HCT116 (cell line): ENCODE measurements around the gene TRIB2. TPM values are rescaled to one million over a fixed set of nuclear protein-coding genes. Genes with fewer than 3 reads are reported as not detected.

Experiments
- ATAC-seq: fragments of 200-7000 bp; cut with Tn5 transposase; 2 replicates; pipeline ENCODE4 v1.9.1; 2020; ENCODE audit warnings: mild to moderate bottlenecking, moderate library complexity
- BruUV-seq: library from RNA; stranded (reverse); fragments of 400-500 nt; replicated peaks from 2 replicates; lab custom pipeline; 2021; lab: Mats Ljungman, UMichigan
- CTCF ChIA-PET: fragments of 300-600 bp; sonication (Branson Sonifier 250); formaldehyde crosslinking; loops from one replicate; lab custom pipeline; 2021; ENCODE audit warnings: antibody characterized with exemption; lab: Charles Lee
- POLR2A ChIA-PET: fragments of 300-600, 350-600 bp; sonication (Branson Sonifier 250); formaldehyde crosslinking; loops from one replicate; lab custom pipeline; 2021; ENCODE audit warnings: antibody characterized with exemption; lab: Charles Lee
- RAD21 ChIA-PET, 2 experiments: fragments of 300-600 bp; sonication (Branson Sonifier 250); formaldehyde crosslinking; loops; one replicate each; lab custom pipeline; 2023; ENCODE audit warnings: low total read pairs in 2 of 2; ENCODE audit not compliant: uncharacterized antibody in 2 of 2, unreplicated experiment in 2 of 2, low non-redundant PET in 1 of 2; lab: Charles Lee
- DNase-seq: peaks from one replicate; pipeline ENCODE4 v3.0.0-alpha.2; 2010; ENCODE audit warnings: low read depth, low spot score
- H2AFZ ChIP-seq: fragments of 200-600 bp; shearing (Covaris generic), sonication (generic); 2 replicates; pipeline ENCODE4 v1.6.1; 2017; ENCODE audit warnings: low read depth, mixed run types, mixed read lengths, antibody characterized with exemption, low read length; ENCODE audit not compliant: poor library complexity, severe bottlenecking
- H3K27ac ChIP-seq: 2 replicates; pipeline ENCODE4 v1.5.1; 2012; ENCODE audit warnings: low read depth, low read length
- H3K27me3 ChIP-seq: fragments of 200-600 bp; sonication (generic); 2 replicates; pipeline ENCODE4 v1.6.1; 2016; ENCODE audit warnings: mixed run types, low read length, mixed read lengths; ENCODE audit not compliant: insufficient read depth
- H3K36me3 ChIP-seq, 2 experiments: fragments of 200-500 bp in 1 of 2; fragments of 200-600 bp in 1 of 2; sonication (Bioruptor generic) in 1 of 2; sonication (generic) in 1 of 2; 2 replicates each; pipeline versions ENCODE4 v1.5.1 to v1.6.1; 2014 to 2016; ENCODE audit warnings: low read length in 2 of 2, inconsistent platforms in 1 of 2, mixed read lengths in 1 of 2, mixed run types in 1 of 2; ENCODE audit not compliant: insufficient read depth in 2 of 2, control insufficient read depth in 1 of 2
- H3K4me1 ChIP-seq, 2 experiments: fragments of 200-600 bp in 1 of 2; sonication (generic) in 1 of 2; 2 replicates each; pipeline versions ENCODE4 v1.5.1 to v1.6.1; 2012 to 2017; ENCODE audit warnings: low read length in 2 of 2, inconsistent platforms in 1 of 2, mild to moderate bottlenecking in 1 of 2, mixed read lengths in 1 of 2, mixed run types in 1 of 2, moderate library complexity in 1 of 2; ENCODE audit not compliant: insufficient read depth in 2 of 2, control insufficient read depth in 1 of 2
- H3K4me2 ChIP-seq: fragments of 200-600 bp; sonication (generic); 2 replicates; pipeline ENCODE4 v1.6.1; 2017; ENCODE audit warnings: mixed run types, low read length, mixed read lengths
- H3K4me3 ChIP-seq, 2 experiments: fragments of 200-600 bp in 1 of 2; sonication (generic) in 1 of 2; replicated peaks in 1 of 2; 2 replicates each; pipeline ENCODE4 v1.5.1; 2011 to 2016; ENCODE audit warnings: low read length in 2 of 2, control low read depth in 1 of 2, low read depth in 1 of 2, mild to moderate bottlenecking in 1 of 2, mixed read lengths in 1 of 2, mixed run types in 1 of 2
- H3K79me2 ChIP-seq: fragments of 200-600 bp; sonication (generic); 2 replicates; pipeline ENCODE4 v1.6.1; 2017; ENCODE audit warnings: mild to moderate bottlenecking, mixed run types, low read length, moderate library complexity, mixed read lengths; ENCODE audit not compliant: insufficient read depth
- H3K9ac ChIP-seq: fragments of 200-600 bp; sonication (generic); 2 replicates; pipeline ENCODE4 v1.6.1; 2016; ENCODE audit warnings: low read length, mixed read lengths
- H3K9me2 ChIP-seq: fragments of 200-600 bp; sonication (generic), shearing (Covaris generic); 2 replicates; pipeline ENCODE4 v1.6.1; 2017; ENCODE audit warnings: mixed run types, mild to moderate bottlenecking, moderate library complexity; ENCODE audit not compliant: insufficient read depth
- H3K9me3 ChIP-seq, 2 experiments: fragments of 200-500 bp in 1 of 2; fragments of 200-600 bp in 1 of 2; sonication (Bioruptor generic) in 1 of 2; sonication (generic) in 1 of 2; 2 replicates each; pipeline ENCODE4 v1.6.1; 2014 to 2017; ENCODE audit warnings: low read length in 2 of 2, mixed read lengths in 2 of 2, inconsistent platforms in 1 of 2, low read depth in 1 of 2, mild to moderate bottlenecking in 1 of 2, mixed run types in 1 of 2, moderate library complexity in 1 of 2; ENCODE audit not compliant: control insufficient read depth in 1 of 2, insufficient read depth in 1 of 2
- H4K20me1 ChIP-seq: fragments of 200-600 bp; sonication (generic), shearing (Covaris generic); 2 replicates; pipeline ENCODE4 v1.6.1; 2017; ENCODE audit warnings: mixed run types, mild to moderate bottlenecking, moderate library complexity; ENCODE audit not compliant: insufficient read depth
- CBX3 ChIP-seq: IDR thresholded peaks from 2 replicates; pipeline ENCODE4 v1.6.1; 2012; ENCODE audit warnings: low read depth
- CEBPB ChIP-seq: IDR thresholded peaks from 2 replicates; pipeline ENCODE4 v1.6.1; 2012; ENCODE audit warnings: low read depth
- EGR1 ChIP-seq: IDR thresholded peaks from 2 replicates; pipeline ENCODE4 v1.6.1; 2012; ENCODE audit warnings: low read depth
- FOSL1 ChIP-seq: IDR thresholded peaks from 2 replicates; pipeline ENCODE4 v1.6.1; 2012; ENCODE audit warnings: low read depth
- JUND ChIP-seq: IDR thresholded peaks from 2 replicates; pipeline ENCODE4 v1.6.1; 2012
- POLR2AphosphoS5 ChIP-seq: IDR thresholded peaks from 2 replicates; pipeline ENCODE4 v1.6.1; 2011; ENCODE audit warnings: mild to moderate bottlenecking, low read depth, low read length, moderate library complexity
- SIN3A ChIP-seq: IDR thresholded peaks from 2 replicates; pipeline ENCODE4 v1.6.1; 2012; ENCODE audit warnings: low read depth
- SP1 ChIP-seq: IDR thresholded peaks from 2 replicates; pipeline ENCODE4 v1.6.1; 2012; ENCODE audit warnings: low read depth
- TCF7L2 ChIP-seq: IDR thresholded peaks from 2 replicates; pipeline ENCODE4 v1.7.0; 2011; ENCODE audit warnings: borderline replicate concordance, inconsistent platforms; ENCODE audit not compliant: insufficient read depth, insufficient read length; ENCODE audit errors: extremely low read depth
- YY1 ChIP-seq: IDR thresholded peaks from 2 replicates; pipeline ENCODE4 v1.6.1; 2011; ENCODE audit warnings: low read length, low read depth, moderate library complexity, mild to moderate bottlenecking; ENCODE audit not compliant: insufficient replicate concordance; ENCODE audit errors: extremely low read depth
- ZFX ChIP-seq: fragments of 450-650 bp; IDR thresholded peaks from 2 replicates; pipeline ENCODE4 v1.6.1; 2017
- ZNF274 ChIP-seq: fragments of 200-500 bp; sonication (Bioruptor generic); IDR thresholded peaks from 2 replicates; pipeline ENCODE4 v1.6.1; 2014; ENCODE audit warnings: mild to moderate bottlenecking, low read depth, low read length, inconsistent platforms
- intact Hi-C: fragments of 100-400 bp; cut with micrococcal nuclease; formaldehyde crosslinking; loops from 2 replicates; pipeline ENCODE4 v1.10.0; 2022
- total RNA-seq: library from RNA; stranded (reverse); gene quantifications from one replicate; pipeline ENCODE4 v1.2.1, GENCODE V29; 2021; ENCODE audit not compliant: unreplicated experiment
- TF ChIP-seq, protein P1 (sequence below), 3 experiments: fragments of 200-600 bp in 1 of 3; sonication (generic) in 1 of 3; IDR thresholded peaks in 2 of 3; conservative IDR thresholded peaks in 1 of 3; 2 replicates each; pipeline ENCODE4 v1.5.1; 2012 to 2017; ENCODE audit warnings: low read depth in 2 of 3, low read length in 2 of 3, antibody characterized with exemption in 1 of 3, borderline replicate concordance in 1 of 3, control low read depth in 1 of 3, mild to moderate bottlenecking in 1 of 3, mixed read lengths in 1 of 3, mixed run types in 1 of 3, moderate library complexity in 1 of 3; ENCODE audit not compliant: insufficient read depth in 1 of 3
- TF ChIP-seq, protein P2 (sequence below): IDR thresholded peaks from 2 replicates; pipeline ENCODE4 v1.6.1; 2012
- TF ChIP-seq, protein P3 (sequence below): IDR thresholded peaks from 2 replicates; pipeline ENCODE4 v1.6.1; 2012; ENCODE audit warnings: low read depth

Gene TRIB2
- total RNA-seq, 1 experiment from 2014 or later = 12.4 TPM

DNA sequence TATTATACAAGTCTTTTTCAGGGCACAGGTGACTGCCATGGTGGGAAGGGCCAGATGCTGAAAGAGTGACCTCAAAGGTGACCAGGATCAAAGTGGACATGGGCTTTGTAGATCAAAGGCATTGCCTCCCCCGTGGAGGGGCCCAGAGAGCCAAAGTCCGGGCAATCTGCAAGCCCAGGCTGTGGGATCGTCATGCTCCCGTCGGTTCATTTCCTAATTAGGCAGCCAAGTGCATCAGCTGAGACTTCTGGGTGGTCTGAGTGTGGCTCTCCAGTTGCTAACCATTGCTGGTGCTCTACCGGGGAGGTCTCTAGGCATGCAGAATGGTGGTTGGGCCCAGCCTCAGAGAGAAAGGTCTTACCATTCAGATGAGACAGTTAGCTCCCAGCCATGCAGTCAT is 61.6 kb downstream of the TRIB2 start (continued):
- TF ChIP-seq TCF7L2 (no peak), JUND (no peak), CEBPB (no peak), CBX3 (no peak)
- TF ChIP-seq, protein P1, sequence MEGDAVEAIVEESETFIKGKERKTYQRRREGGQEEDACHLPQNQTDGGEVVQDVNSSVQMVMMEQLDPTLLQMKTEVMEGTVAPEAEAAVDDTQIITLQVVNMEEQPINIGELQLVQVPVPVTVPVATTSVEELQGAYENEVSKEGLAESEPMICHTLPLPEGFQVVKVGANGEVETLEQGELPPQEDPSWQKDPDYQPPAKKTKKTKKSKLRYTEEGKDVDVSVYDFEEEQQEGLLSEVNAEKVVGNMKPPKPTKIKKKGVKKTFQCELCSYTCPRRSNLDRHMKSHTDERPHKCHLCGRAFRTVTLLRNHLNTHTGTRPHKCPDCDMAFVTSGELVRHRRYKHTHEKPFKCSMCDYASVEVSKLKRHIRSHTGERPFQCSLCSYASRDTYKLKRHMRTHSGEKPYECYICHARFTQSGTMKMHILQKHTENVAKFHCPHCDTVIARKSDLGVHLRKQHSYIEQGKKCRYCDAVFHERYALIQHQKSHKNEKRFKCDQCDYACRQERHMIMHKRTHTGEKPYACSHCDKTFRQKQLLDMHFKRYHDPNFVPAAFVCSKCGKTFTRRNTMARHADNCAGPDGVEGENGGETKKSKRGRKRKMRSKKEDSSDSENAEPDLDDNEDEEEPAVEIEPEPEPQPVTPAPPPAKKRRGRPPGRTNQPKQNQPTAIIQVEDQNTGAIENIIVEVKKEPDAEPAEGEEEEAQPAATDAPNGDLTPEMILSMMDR (IDR thresholded peaks at IDR 0.05 in 2 of 3, conservative IDR thresholded peaks at IDR 0.05 in 1 of 3; ENCODE audit: borderline replicate concordance in 1 of 3, insufficient read depth in 1 of 3, low read depth in 2 of 3, low read length in 2 of 3) = no peak

DNA sequence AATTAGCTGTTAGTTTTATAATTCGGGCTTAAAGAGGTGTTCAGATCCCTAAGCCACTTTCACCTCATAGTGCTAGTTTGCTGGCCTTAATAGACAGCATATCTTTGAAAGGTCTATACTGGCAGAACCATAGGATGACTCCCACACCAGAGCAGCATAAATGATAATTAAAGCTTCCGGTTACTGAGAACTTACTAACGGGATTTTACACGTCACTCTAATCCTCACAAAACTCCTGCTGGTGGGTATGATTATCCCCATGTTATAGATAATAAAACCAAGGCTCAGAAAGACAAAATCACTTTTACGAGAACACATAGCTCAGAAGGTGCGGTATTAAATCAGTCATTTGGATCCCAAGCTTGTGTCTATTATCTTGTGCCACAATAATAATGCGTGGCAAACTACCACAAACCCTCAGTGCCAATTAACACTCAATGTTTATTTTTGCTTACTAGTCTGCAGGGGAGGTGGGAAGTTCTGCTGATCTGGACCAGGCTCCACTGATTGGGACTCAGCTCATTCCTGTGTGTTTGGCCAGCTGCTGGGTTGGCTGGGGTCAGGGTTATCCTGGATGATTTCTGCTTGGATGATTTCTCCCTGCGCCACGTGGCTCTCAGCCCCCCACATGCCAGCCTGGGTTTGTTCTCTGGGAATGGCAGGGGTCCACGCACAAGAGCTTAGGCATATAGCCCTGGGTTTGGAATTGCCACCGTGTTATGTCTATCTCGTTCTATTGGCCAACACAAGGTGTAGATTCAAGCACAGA is 62.3 kb downstream of the TRIB2 start:
- no peak overlapping the region for H3K9ac ChIP-seq
- no peaks in the 10 kb centered on the region for H3K27me3 ChIP-seq
- H3K4me2 ChIP-seq = no peak overlapping the region
- POLR2A ChIA-PET = no interaction called here
- intact Hi-C loops = no loop called here
- H3K27ac ChIP-seq = no peak overlapping the region
- H3K4me3 ChIP-seq = no peak overlapping the region
- DNase-seq (no peak), ATAC-seq (no peak)
- no TSS peak for BruUV-seq
- no peaks in the 10 kb centered on the region for H4K20me1 ChIP-seq
- RAD21 ChIA-PET = interaction anchor here in 1 of 2 experiments (0.9 kb wide), 1 partner anchor 152 kb away, joined by 3 read pairs; no protein-coding TSS in a partner anchor
- no peaks in the 10 kb centered on the region for H3K4me1 ChIP-seq
- no peaks in the 10 kb centered on the region for H3K36me3 ChIP-seq
- H3K79me2 ChIP-seq = no peaks in the 10 kb centered on the region
- no peaks in the 10 kb centered on the region for H3K9me2 ChIP-seq
- no peak overlapping the region for H2AFZ ChIP-seq
- CTCF ChIA-PET = no interaction called here
- H3K9me3 ChIP-seq = no peaks in the 10 kb centered on the region
- TF ChIP-seq, protein P1 (IDR thresholded peaks at IDR 0.05 in 2 of 3, conservative IDR thresholded peaks at IDR 0.05 in 1 of 3; ENCODE audit: borderline replicate concordance in 1 of 3, insufficient read depth in 1 of 3, low read depth in 2 of 3, low read length in 2 of 3) = no peak
- TF ChIP-seq TCF7L2 = no peak
- TF ChIP-seq, protein P2, sequence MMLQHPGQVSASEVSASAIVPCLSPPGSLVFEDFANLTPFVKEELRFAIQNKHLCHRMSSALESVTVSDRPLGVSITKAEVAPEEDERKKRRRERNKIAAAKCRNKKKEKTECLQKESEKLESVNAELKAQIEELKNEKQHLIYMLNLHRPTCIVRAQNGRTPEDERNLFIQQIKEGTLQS = no peak
- TF ChIP-seq ZNF274 = no peak
- TF ChIP-seq EGR1 = no peak
- TF ChIP-seq, protein P3, sequence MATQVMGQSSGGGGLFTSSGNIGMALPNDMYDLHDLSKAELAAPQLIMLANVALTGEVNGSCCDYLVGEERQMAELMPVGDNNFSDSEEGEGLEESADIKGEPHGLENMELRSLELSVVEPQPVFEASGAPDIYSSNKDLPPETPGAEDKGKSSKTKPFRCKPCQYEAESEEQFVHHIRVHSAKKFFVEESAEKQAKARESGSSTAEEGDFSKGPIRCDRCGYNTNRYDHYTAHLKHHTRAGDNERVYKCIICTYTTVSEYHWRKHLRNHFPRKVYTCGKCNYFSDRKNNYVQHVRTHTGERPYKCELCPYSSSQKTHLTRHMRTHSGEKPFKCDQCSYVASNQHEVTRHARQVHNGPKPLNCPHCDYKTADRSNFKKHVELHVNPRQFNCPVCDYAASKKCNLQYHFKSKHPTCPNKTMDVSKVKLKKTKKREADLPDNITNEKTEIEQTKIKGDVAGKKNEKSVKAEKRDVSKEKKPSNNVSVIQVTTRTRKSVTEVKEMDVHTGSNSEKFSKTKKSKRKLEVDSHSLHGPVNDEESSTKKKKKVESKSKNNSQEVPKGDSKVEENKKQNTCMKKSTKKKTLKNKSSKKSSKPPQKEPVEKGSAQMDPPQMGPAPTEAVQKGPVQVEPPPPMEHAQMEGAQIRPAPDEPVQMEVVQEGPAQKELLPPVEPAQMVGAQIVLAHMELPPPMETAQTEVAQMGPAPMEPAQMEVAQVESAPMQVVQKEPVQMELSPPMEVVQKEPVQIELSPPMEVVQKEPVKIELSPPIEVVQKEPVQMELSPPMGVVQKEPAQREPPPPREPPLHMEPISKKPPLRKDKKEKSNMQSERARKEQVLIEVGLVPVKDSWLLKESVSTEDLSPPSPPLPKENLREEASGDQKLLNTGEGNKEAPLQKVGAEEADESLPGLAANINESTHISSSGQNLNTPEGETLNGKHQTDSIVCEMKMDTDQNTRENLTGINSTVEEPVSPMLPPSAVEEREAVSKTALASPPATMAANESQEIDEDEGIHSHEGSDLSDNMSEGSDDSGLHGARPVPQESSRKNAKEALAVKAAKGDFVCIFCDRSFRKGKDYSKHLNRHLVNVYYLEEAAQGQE = no peak
- TF ChIP-seq SIN3A = no peak
- no peak for TF ChIP-seq POLR2AphosphoS5
- TF ChIP-seq CEBPB = no peak
- TF ChIP-seq ZFX = no peak
- no peak for TF ChIP-seq YY1
- no peak for TF ChIP-seq FOSL1
- no peak for TF ChIP-seq SP1
